ENCODE results near the gene FAF1. TPM values are rescaled to one million over a fixed set of nuclear protein-coding genes. Genes with fewer than 3 reads are reported as not detected.

FAF1 gene
- total RNA-seq, 4 donors from 2014 or later = 47.1 to 87.0 (median 79.4) TPM

- Histone ChIP-seq H3K36me3 (peaks cover 0 to 5% of the 10 kb centered on the region in 2 donors), H3K27ac (no peak overlapping the region), H3K4me1 (no peaks in the 10 kb centered on the region), H3K4me3 (replicated peaks in 1 of 3) (no peak overlapping the region), H3K27me3 (no peaks in the 10 kb centered on the region), H3K9me3 (no peaks in the 10 kb centered on the region)
- WGBS, 2 donors = 74 to 92% methylated on average over 3 of the region's 3 CpGs
- intact Hi-C loops (cut with DNase I) = no loop called here
- DNase-seq = no peak
- TF ChIP-seq CTCF (IDR thresholded peaks at IDR 0.05) (no peak), POLR2A (IDR thresholded peaks at IDR 0.05) (no peak)
Observed at GRCh38 chr1:50471967-50472366, 488.1 kb downstream of the FAF1 start.

GRCh38 chr1:50462964-50463363 is 497.1 kb downstream of the FAF1 start:
- H3K36me3 ChIP-seq = no peaks in the 10 kb centered on the region
- intact Hi-C loops (cut with DNase I) = no loop called here
- no peak overlapping the region for H3K27ac ChIP-seq
- H3K27me3 ChIP-seq = no peaks in the 10 kb centered on the region
- DNase-seq = no peak
- TF ChIP-seq POLR2A (IDR thresholded peaks at IDR 0.05) (no peak), CTCF (IDR thresholded peaks at IDR 0.05) (no peak)
- no peak overlapping the region for H3K4me3 ChIP-seq (replicated peaks in 1 of 3)
- H3K9me3 ChIP-seq = no peaks in the 10 kb centered on the region
- 91 to 92% methylated on average over 2 of the region's 2 CpGs for WGBS, 2 donors
- H3K4me1 ChIP-seq = no peaks in the 10 kb centered on the region

GRCh38 chr1:50458507-50458906 is 501.6 kb downstream of the FAF1 start:
- no peaks in the 10 kb centered on the region for H3K36me3 ChIP-seq
- H3K4me3 ChIP-seq (replicated peaks in 1 of 3) = no peak overlapping the region
- no peak for DNase-seq
- intact Hi-C loops (cut with DNase I) = no loop called here
- H3K4me1 ChIP-seq = no peaks in the 10 kb centered on the region
- no peaks in the 10 kb centered on the region for H3K9me3 ChIP-seq
- 93 to 97% methylated on average over 5 of the region's 5 CpGs for WGBS, 2 donors
- H3K27me3 ChIP-seq = no peaks in the 10 kb centered on the region
- no peak for TF ChIP-seq CTCF (IDR thresholded peaks at IDR 0.05)
- no peak for TF ChIP-seq POLR2A (IDR thresholded peaks at IDR 0.05)
- H3K27ac ChIP-seq = no peak overlapping the region

GRCh38 chr1:50454911-50455310 is 505.2 kb downstream of the FAF1 start:
- Histone ChIP-seq H3K4me1 (no peaks in the 10 kb centered on the region), H3K4me3 (replicated peaks in 1 of 3) (no peak overlapping the region), H3K27ac (no peak overlapping the region), H3K36me3 (no peaks in the 10 kb centered on the region), H3K9me3 (no peaks in the 10 kb centered on the region), H3K27me3 (no peaks in the 10 kb centered on the region)
- TF ChIP-seq CTCF (IDR thresholded peaks at IDR 0.05) (no peak), POLR2A (IDR thresholded peaks at IDR 0.05) (no peak)
- no peak for DNase-seq
- WGBS, 2 donors = 94 to 100% methylated on average over 1 of the region's 1 CpG
- intact Hi-C loops (cut with DNase I) = no loop called here

GRCh38 chr1:50453266-50453665 is 506.8 kb downstream of the FAF1 start:
- TF ChIP-seq CTCF (IDR thresholded peaks at IDR 0.05) = no peak
- no peak for TF ChIP-seq POLR2A (IDR thresholded peaks at IDR 0.05)
- Histone ChIP-seq H3K27ac (no peak overlapping the region), H3K36me3 (no peaks in the 10 kb centered on the region), H3K4me1 (no peaks in the 10 kb centered on the region), H3K4me3 (replicated peaks in 1 of 3) (no peak overlapping the region), H3K27me3 (no peaks in the 10 kb centered on the region), H3K9me3 (no peaks in the 10 kb centered on the region)
- intact Hi-C loops (cut with DNase I) = no loop called here
- DNase-seq = no peak
- WGBS, 2 donors = 80% methylated on average over 7 of the region's 7 CpGs
